ENCODE measurements around the gene ANKMY1.

- TF ChIP-seq EZH2 (IDR thresholded peaks at IDR 0.05; ENCODE audit: low read length, unreplicated experiment): no peak
- no peak for TF ChIP-seq CTCF (conservative IDR thresholded peaks at IDR 0.05; ENCODE audit: low read depth, low read length)
Observed at GRCh38 chr2:240430595-240430994, 127.2 kb downstream of the ANKMY1 start.

All from PC-3 (cell line).